Right atrium auricular region (tissue), 2 donors: ENCODE measurements around the gene EXOC6B. TPM values are rescaled to one million over a fixed set of nuclear protein-coding genes. Genes with fewer than 3 reads are reported as not detected.

Source experiments
- DNase-seq: peaks from one replicate; pipeline ENCODE4 v3.0.0-alpha.2; 2019; ENCODE audit warnings: low spot score
- H3K27ac ChIP-seq, 2 donors: fragments of 200-600 bp; sonication (generic); 1 replicate in 1 of 2; 2 replicates in 1 of 2; pipeline ENCODE4 v1.5.1; 2016 to 2019
- H3K27me3 ChIP-seq, 2 donors: fragments of 200-600 bp; sonication (generic); one replicate each; pipeline versions ENCODE4 v1.5.1 to v1.6.0; 2017 to 2019
- H3K36me3 ChIP-seq: fragments of 200-600 bp; sonication (generic); one replicate; pipeline ENCODE4 v1.5.1; 2016
- H3K4me1 ChIP-seq, 2 donors: fragments of 200-600 bp; sonication (generic); one replicate each; pipeline versions ENCODE4 v1.5.1 to v1.6.0; 2017 to 2019
- H3K4me3 ChIP-seq, 2 donors: fragments of 200-600 bp; sonication (generic); 1 replicate in 1 of 2; 2 replicates in 1 of 2; pipeline ENCODE4 v1.5.1; 2017 to 2019; ENCODE audit warnings: mild to moderate bottlenecking in 1 of 2, moderate library complexity in 1 of 2
- H3K9me3 ChIP-seq, 2 donors: fragments of 200-600 bp; sonication (generic); one replicate each; pipeline ENCODE4 v1.5.1; 2019
- CTCF ChIP-seq, 2 donors: fragments of 200-600 bp; sonication (generic); IDR thresholded peaks; one replicate each; pipeline ENCODE4 v1.5.1; 2019; ENCODE audit warnings: antibody characterized with exemption in 2 of 2
- total RNA-seq, 2 donors: library from RNA; depleted of rRNA; stranded (reverse); fragments of >200 nt; gene quantifications; one replicate each; pipeline ENCODE4 v1.1.0, GENCODE V29; 2016

EXOC6B gene
- total RNA-seq, 2 donors from 2014 or later, result 80.5 to 111 TPM

- TF ChIP-seq CTCF (IDR thresholded peaks at IDR 0.05), result no peak
- H3K4me1 ChIP-seq, result peaks cover 0 to 23% of the 10 kb centered on the region in 2 donors
Observed at GRCh38 chr2:72674982-72675915, 150.6 kb downstream of the EXOC6B start.

GRCh38 chr2:72673279-72673678 lies 152.6 kb downstream of the EXOC6B start:
- Histone ChIP-seq H3K27ac (no peak overlapping the region), H3K9me3 (no peaks in the 10 kb centered on the region), H3K27me3 (no peaks in the 10 kb centered on the region), H3K36me3 (no peaks in the 10 kb centered on the region), H3K4me3 (no peak overlapping the region), H3K4me1 (peaks cover 0 to 16% of the 10 kb centered on the region in 2 donors)
- DNase-seq, result no peak
- TF ChIP-seq CTCF (IDR thresholded peaks at IDR 0.05), result no peak

More at GRCh38 chr2:72674982-72675915, 150.6 kb downstream of the EXOC6B start:
- no peak overlapping the region for H3K27ac ChIP-seq
- H3K4me3 ChIP-seq, result no peak overlapping the region
- H3K9me3 ChIP-seq, result no peaks in the 10 kb centered on the region
- no peaks in the 10 kb centered on the region for H3K36me3 ChIP-seq
- no peaks in the 10 kb centered on the region for H3K27me3 ChIP-seq
- DNase-seq, result no peak

- Histone ChIP-seq H3K9me3 (peaks cover 0 to 23% of the 10 kb centered on the region in 2 donors), H3K4me3 (no peak overlapping the region), H3K27ac (no peak overlapping the region), H3K27me3 (no peaks in the 10 kb centered on the region), H3K36me3 (no peaks in the 10 kb centered on the region), H3K4me1 (no peaks in the 10 kb centered on the region)
- DNase-seq, result no peak
- no peak for TF ChIP-seq CTCF (IDR thresholded peaks at IDR 0.05)
Observed at GRCh38 chr2:72669121-72669520, 156.7 kb downstream of the EXOC6B start.

- H3K9me3 ChIP-seq, result peaks cover 0 to 23% of the 10 kb centered on the region in 2 donors
- no peaks in the 10 kb centered on the region for H3K36me3 ChIP-seq
- H3K27ac ChIP-seq, result no peak overlapping the region
- no peak overlapping the region for H3K4me3 ChIP-seq
- no peaks in the 10 kb centered on the region for H3K27me3 ChIP-seq
- no peaks in the 10 kb centered on the region for H3K4me1 ChIP-seq
- no peak for TF ChIP-seq CTCF (IDR thresholded peaks at IDR 0.05)
- DNase-seq, result no peak
Observed at GRCh38 chr2:72668647-72669046, 157.2 kb downstream of the EXOC6B start.

GRCh38 chr2:72665448-72665847 lies 160.4 kb downstream of the EXOC6B start:
- DNase-seq, result no peak
- TF ChIP-seq CTCF (IDR thresholded peaks at IDR 0.05), result no peak
- Histone ChIP-seq H3K27me3 (no peaks in the 10 kb centered on the region), H3K4me1 (no peaks in the 10 kb centered on the region), H3K4me3 (no peak overlapping the region), H3K36me3 (no peaks in the 10 kb centered on the region), H3K27ac (no peak overlapping the region), H3K9me3 (peaks cover 0 to 23% of the 10 kb centered on the region in 2 donors)
